Measurements from ENCODE around the gene CTDP1.

CTDP1 gene

GRCh38 chr18:79799619-79800370 lies 120.2 kb downstream of the CTDP1 start:
- no peak for DNase-seq

DNA sequence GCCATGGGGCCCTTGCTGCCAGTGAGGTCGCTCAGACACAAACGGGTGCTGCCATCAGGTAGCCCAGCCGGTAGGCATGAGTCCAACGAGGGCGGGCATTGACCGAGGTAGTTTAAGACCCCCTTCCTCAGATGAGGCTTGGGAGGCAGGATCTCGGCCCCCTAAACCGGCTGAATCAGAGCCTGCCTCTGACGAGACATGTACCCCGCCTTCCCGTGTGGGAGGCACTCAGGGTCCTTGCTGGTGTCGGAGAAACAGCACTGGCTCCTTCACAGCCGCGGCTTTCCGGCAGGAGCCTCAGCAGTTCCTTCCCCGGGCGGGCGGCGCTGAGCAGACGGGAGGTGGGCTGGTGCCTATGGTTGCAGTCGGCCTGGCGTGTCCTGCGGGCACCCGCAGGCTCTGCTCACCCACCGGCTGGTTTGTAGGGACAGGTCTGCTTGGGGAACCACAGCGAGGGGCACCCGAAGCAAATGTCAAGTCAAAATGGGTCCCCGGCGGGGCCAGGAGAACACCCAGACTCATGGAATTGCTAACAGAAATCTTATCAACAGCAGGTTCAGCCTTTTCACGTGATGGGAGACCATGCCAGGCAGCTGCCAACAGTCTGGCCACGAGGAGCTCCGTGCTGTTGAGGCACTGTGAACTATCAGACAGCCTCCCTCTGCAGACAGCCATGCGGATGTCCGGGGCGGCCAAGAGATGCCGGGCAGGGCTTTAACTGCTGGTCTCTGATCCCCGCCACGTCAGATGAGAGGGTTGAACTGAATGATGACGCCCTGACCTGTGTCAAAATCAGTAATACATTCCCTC lies 121.0 kb downstream of the CTDP1 start:
- DNase-seq, result no peak

DNA sequence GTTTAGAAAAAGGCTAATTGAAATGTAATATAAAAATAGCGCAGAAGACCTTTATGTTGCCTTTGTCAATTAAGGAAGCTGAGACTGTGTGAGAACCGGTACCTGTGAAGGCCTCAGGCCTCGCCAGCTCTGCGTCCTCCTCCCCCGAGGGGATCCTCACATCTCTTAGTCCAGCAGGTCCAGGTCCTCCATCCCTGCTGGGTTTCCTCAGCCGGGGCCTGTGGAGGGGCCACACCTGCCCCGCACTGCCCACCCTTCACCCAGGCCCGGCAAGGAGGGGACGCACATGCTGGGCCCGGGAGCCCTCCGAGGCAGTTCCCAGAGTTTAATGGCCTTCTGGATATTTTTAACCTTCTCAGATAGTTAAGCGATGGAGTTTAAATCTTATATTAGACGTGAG lies 121.6 kb downstream of the CTDP1 start:
- DNase-seq, result no peak

- no peak for DNase-seq
These were observed 122.0 kb downstream of the CTDP1 start for GRCh38 chr18:79801641-79802040.

DNA sequence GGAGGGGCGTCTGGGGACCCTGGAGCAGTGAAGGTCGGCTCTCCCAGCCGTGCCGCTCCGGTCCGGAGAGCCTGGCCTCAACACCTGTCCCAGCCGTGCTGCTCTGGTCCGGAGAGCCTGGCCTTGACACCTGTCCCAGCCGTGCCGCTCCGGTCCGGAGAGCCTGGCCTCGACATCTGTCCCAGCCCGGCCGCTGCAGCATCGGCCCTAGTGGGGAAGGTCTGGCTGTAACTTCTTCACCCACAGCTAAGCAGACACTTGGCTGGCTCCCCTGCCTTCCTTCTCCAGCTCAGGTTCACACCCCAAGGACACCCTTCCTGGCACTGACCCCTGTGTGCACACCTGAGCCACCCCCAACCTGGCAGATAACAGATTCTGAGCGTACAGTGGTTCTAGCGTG lies 122.7 kb downstream of the CTDP1 start:
- DNase-seq, result no peak

GRCh38 chr18:79803611-79804051 lies 124.0 kb downstream of the CTDP1 start:
- DNase-seq, result no peak
